ENCODE results near the gene SCFD1.

SCFD1 gene

DNA sequence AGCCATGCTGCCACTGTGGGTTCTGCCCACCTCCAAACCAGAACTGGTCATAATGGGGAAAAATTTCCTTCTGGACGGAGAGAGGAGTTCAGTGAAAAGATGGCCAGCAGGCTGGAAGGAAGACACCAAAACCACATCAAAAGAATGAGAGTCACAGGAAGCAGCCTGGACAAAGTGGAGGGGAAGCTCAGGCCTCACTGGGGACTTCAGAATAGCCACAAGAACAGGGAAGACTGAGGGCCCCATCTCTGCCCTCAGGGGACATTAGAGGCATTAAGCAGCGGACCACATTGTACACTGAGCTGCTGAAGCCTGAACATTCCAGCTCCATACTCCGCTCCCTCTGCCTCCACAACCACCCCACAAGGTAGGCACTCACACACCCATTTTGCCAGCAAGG lies 132.7 kb downstream of the SCFD1 start:
- TF ChIP-seq GATA2 (IDR thresholded peaks at IDR 0.05; ENCODE audit: low read depth, low read length) (no peak), GATA3 (IDR thresholded peaks at IDR 0.05; ENCODE audit: low read depth, low read length) (no peak)

DNA sequence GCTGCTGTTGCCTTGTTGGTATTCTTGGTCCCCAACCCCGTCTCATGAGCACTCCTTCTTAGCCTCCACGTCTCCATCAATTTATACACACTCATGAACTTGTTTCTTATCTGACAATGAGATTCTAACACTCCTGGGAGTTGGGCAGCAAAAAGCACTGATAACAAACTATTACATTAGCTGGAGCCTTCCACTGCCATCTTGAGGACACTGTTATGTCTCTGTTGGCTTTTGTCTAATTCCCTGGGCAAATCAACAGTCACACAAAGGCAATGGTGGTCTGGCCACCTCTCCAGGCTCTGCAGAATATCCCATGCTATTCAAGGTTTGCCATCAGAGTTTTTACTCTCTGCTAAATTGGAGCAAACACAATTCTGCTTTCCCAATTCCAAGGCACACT lies 134.5 kb downstream of the SCFD1 start:
- TF ChIP-seq GATA3 (IDR thresholded peaks at IDR 0.05; ENCODE audit: low read depth, low read length) (no peak), GATA2 (IDR thresholded peaks at IDR 0.05; ENCODE audit: low read depth, low read length) (no peak)

DNA sequence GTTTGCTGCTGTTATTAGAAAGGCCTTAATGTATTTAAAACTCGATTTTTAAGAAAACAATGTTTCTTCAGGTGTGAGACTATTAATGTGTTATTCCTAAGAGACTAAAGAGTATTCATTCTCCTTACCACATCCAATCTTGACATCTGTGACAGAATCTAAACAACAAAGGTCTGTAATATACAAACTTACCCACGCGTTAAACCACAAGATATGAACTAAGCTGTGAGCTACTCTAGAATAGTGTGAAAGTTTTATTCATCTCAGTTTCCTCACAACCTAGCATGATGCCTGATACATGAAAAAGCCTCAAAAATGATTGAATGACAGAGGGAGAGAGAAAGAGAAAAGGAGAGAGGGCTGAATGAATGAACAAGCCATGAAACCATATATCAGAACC lies 135.0 kb downstream of the SCFD1 start:
- no peak for TF ChIP-seq GATA3 (IDR thresholded peaks at IDR 0.05; ENCODE audit: low read depth, low read length)

DNA sequence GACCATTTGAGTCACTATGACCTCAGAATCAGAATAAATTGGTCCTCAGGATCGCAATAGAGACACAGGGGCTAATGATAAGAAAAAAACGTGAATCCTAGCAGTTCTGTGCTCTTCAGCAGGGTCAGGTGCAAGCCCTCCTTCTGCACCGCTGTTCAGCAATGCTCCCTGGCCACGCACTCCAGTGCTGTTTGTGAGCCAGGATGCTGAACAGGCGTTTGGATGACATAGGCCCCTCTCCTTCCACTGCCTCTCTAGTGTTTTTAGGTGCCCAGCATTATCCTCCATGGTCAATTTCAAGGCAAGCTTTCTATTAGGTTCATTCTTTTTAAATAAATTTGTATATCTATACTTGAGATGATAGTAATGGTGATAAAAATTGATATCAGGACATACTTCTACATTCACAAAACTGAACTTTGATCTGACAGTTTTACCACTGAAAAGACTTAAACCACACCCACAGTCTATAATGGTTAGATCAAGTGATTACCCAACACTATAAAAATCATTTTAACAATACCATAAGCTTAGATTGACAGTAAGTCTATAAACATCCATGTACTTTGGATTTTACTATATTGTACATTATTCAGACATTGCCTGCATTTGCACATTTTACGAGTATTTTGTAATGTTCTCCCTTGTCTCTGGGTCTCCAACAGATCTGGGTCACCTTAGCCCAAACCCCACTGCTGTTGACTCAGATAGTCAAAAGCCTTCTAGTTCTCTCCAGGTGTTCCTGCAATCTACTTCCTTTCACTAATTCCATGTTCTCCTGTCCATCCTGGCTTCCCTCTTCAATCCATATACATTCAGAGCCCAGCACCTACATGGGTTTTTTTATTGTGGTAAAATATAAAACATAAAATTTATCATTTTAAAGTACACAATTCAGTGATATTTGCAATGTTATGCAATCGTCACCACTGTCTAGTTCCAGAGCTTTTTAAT lies 137.3 kb downstream of the SCFD1 start:
- no peak for TF ChIP-seq GATA2 (IDR thresholded peaks at IDR 0.05; ENCODE audit: low read depth, low read length)
- TF ChIP-seq GATA3 (IDR thresholded peaks at IDR 0.05; ENCODE audit: low read depth, low read length), result no peak

DNA sequence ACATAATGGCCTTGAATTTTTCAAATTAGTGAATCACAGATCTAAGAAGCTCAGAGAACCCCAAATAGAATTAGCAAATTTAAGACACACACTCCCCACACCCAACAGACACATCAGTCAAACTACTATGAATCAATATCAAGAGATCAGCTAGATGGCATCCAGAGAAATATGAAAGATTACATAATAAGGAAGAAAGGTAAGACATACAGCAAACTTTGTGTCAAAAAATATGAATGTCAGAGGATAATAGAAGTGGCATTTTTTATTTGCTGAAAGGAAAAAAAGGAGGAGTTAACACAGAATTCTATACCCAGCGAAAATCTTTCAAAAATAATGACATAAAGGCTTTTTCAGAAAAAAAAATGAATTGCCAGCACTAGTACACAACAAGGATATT lies 141.8 kb downstream of the SCFD1 start:
- TF ChIP-seq GATA3 (IDR thresholded peaks at IDR 0.05; ENCODE audit: low read depth, low read length), result no peak
- TF ChIP-seq GATA2 (IDR thresholded peaks at IDR 0.05; ENCODE audit: low read depth, low read length), result no peak

DNA sequence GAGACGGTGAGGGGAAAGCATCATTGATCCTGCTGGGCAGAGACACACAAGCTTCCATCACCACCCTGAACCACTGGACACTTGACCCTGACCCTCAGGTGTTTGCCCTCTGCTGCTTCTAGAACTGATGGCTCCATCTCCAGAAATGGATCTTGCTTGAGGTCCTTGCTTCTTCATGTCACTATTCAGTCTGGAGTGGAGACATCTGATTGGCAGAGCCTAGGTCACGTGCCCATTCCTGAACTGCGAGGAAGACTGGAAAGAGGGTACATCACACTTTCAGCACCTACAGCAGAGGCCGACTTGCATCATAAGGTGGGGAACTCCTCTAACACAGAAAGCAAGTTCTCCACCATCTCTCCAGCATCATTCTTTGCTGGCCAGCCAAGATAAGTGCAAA lies 145.5 kb downstream of the SCFD1 start:
- TF ChIP-seq GATA2 (IDR thresholded peaks at IDR 0.05; ENCODE audit: low read depth, low read length) (no peak), GATA3 (IDR thresholded peaks at IDR 0.05; ENCODE audit: low read depth, low read length) (no peak)

DNA sequence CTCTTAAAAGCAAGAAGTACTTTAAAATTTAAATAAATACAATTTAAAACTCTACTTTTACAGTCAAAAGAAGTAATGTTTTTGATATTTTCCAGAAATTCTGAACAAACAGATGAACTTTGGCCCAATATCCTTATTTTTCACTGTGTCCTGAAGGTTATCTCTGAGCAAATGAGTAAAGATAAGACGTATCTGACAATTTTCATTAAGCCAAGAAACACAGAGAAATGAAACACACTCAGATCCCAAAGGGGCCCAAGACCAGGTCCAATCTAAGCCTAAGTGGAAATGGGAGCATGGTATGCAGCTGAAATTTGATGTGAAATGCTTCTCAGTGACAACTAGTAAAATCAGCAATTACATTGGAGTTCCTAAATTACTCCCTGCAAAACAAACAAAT lies 146.7 kb downstream of the SCFD1 start:
- no peak for TF ChIP-seq GATA3 (IDR thresholded peaks at IDR 0.05; ENCODE audit: low read depth, low read length)
- no peak for TF ChIP-seq GATA2 (IDR thresholded peaks at IDR 0.05; ENCODE audit: low read depth, low read length)

DNA sequence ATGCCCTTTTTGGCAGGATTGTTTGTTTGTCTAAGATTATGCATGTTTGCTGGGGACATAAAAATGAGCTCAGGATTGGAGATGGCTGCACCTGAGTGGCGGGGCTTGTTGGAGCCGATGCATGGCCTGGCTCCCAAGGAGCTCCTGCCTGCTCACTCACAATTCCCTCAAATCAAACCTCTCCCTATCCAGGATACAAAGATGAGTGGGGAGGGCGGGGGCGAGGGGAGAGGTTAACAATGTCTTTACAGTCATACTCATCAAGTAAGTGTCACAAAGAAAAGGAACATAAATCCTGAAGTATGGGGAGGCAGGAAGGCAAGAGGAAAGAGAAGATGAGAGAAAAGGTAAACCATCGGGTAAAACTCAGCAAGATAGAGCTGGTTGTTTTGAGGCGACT lies 148.3 kb downstream of the SCFD1 start:
- TF ChIP-seq GATA3 (IDR thresholded peaks at IDR 0.05; ENCODE audit: low read depth, low read length) (no peak), GATA2 (IDR thresholded peaks at IDR 0.05; ENCODE audit: low read depth, low read length) (no peak)

DNA sequence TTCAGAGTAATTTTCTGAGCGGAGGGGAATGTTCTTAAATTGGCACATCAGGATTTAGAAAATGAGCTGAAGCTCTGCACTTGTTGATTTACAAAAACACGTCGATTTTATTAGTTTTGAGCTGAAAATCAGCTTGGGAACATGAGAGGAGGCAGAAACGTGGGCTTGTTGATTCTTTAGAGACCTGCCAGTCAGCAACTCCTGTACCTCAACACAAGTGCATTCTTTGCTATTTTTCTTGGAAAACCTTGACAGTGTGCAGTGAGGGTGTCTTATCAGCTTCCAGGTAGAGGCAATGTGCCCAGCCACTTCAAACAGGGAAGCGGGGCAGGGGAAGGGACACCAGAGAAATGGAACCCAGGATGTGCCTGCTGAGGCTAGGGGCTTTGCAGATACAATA lies 149.5 kb downstream of the SCFD1 start:
- no peak for TF ChIP-seq GATA3 (IDR thresholded peaks at IDR 0.05; ENCODE audit: low read depth, low read length)
- no peak for TF ChIP-seq GATA2 (IDR thresholded peaks at IDR 0.05; ENCODE audit: low read depth, low read length)

DNA sequence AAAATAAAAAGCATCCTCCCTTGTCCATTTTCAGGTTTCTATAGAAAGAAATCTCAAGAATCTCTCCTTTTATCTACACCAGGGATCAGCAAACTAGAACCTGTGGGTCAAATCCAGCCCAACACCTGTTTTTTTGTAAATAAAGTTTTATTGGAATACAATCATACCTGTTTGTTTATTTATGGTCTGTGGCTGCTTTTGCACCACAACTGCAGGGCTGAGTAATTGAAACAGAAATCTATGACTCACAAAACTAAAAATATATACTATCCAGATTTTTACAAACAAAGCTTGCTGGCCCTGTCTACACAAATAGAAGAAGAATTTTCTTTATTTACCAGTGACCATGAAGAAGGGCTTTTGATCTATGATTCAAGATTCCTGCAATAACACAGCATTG lies 157.1 kb downstream of the SCFD1 start:
- TF ChIP-seq GATA3 (IDR thresholded peaks at IDR 0.05; ENCODE audit: low read depth, low read length), result no peak
- TF ChIP-seq GATA2 (IDR thresholded peaks at IDR 0.05; ENCODE audit: low read depth, low read length), result no peak

Measured in SH-SY5Y (cell line).